Measurements from ENCODE around the gene KCNH8.

KCNH8 gene

GRCh38 chr3:19254189-19254588 lies 105.9 kb downstream of the KCNH8 start:
- DNase-seq = peak in 1 of 4 experiments; percentile 20

GRCh38 chr3:19254784-19255338 lies 106.6 kb downstream of the KCNH8 start:
- DNase-seq = no peak

GRCh38 chr3:19256313-19256712 lies 108.0 kb downstream of the KCNH8 start:
- DNase-seq = no peak

- no peak for DNase-seq
Observed at GRCh38 chr3:19263606-19264005, 115.3 kb downstream of the KCNH8 start.

DNA sequence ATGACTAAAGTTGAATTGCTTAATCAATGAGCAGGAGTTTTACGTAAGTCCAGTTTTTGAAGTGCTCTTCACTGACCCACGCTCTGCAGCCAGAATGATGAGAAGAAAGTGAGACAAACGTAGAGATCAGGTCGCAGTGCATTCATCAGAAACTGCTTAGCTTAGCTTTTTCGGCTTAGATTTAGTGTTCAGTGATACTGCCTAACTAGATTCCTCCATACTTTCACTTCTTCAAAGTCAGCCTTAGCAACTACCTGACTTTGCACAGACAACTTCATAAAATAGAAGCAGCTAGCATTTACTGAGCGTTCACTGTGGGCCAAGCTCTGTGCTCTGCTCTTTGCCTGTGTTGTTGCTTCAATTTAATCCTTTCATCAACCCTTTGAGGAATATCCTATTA lies 116.1 kb downstream of the KCNH8 start:
- peak in 1 of 4 experiments; percentile 9 for DNase-seq

DNA sequence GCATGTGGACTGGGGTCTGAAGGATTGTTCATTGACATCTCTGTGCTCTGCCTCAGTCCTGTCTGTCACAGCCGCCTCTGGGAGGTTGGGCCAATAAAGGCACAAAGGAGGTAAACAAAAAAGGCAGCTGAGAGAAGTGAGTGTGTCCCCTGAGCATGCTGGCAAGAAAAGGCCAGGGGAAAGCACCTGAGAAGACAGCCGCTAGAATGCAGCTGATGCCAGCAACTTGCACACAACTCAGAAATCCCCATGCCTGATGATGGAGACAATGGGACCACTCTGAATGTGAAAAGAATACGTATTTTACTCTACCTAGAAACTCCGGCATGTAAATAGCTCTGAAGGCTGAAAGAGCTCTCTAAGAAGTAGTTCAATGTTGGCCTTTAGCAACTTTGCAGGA lies 118.7 kb downstream of the KCNH8 start:
- no peak for DNase-seq

DNA sequence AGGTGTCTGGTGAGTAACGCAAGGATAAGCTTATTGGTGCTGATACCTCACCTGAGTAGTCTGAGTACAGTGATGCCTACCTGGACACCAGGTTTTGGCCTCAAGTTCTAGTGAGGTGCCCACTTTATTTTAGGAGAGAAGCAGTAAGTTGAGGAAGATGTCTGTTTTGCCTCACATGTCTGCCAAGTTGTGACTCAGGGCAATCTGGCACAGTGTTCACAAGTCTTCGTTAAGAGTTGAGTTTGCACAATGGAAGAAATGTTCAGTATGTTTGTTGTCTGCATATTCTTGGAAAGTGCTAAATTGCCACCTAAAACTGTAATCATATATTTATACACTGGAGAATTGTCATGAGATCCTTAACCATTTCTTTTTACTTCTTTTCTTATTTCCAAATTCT lies 122.2 kb downstream of the KCNH8 start:
- no peak for DNase-seq

DNA sequence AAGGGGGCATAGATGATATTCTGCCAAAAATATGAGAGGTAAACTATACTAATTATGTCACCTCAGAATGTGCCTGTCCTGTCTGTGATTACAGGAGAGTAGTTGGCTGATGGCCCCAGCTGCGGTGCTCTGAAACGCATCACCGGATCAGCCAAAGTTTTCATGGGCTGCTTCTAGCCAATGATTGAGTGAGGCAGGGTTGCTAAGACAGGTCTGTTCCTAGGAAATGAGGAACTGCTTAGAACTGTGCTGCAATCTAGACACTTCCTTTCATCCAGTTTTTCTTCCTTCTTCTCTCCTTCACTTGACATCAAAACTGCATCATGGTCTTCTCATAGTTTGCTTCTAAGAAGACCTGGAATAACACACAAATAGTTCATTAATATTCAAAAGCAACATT lies 124.0 kb downstream of the KCNH8 start:
- DNase-seq = peak in 3 of 4 experiments; percentile 3 to 18 (median 10)

GRCh38 chr3:19273091-19273490 lies 124.8 kb downstream of the KCNH8 start:
- DNase-seq = no peak

DNA sequence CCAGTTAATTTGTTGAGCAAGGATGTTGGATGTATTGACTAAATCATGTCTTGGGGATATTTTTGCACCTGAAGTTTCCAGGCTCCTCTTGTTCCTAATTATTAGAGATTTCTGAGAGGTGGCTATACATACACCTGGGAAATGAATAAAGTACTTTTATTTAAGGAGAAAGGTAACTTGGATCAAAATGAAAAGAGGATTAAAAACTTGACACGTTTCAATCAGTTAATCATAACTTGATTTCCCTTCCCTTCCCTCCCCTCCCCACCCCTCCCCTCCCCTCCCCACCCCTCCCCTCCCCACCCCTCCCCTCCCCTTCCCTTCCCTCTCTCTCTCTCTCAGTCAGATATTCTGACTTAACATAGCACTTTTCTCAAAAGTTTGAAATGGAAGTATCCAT lies 126.3 kb downstream of the KCNH8 start:
- no peak for DNase-seq

- DNase-seq = no peak
Observed at GRCh38 chr3:19284974-19285373, 136.7 kb downstream of the KCNH8 start.

- DNase-seq = no peak
Observed at GRCh38 chr3:19293295-19293694, 145.0 kb downstream of the KCNH8 start.

DNA sequence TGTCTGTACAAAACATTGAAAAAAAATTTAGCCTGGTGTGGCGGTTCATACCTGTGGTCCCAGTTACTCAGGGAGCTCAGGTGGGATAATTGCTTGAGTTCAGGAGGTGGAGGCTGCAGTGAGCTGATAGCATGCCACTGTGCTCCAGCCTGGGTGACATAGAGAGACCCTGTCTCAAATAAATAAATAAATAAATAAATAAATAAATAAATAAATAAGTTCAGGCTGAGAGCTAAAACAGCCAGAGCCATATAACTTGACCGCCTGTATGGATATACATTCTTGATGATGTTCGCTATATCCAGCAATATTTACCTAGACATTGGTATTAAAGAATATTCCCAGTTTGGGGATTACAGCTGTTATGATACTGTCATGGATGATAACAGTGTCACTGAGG lies 146.9 kb downstream of the KCNH8 start:
- DNase-seq = no peak

DNA sequence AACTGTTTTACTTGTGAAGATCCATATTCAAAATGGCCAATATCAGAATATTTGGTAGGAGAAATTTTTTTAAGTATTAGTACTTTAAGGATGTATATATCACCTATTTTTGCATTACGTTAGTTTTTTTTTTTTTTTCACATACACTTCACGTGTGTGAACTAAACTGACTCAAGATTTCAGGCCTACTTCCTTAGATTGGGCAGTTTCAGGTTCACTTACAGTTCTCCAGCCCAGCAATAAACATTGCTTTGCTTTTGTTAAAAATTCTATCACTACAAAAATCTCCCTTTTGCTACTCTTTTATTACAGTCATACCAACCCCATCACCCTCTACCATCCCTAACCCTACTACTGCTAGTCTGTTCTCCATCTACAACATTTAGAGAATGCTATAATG lies 183.6 kb downstream of the KCNH8 start:
- DNase-seq = no peak

GRCh38 chr3:19334120-19334519 lies 185.8 kb downstream of the KCNH8 start:
- DNase-seq = no peak

- no peak for DNase-seq
Observed at GRCh38 chr3:19338769-19339168, 190.5 kb downstream of the KCNH8 start.

- DNase-seq = no peak
Observed at GRCh38 chr3:19342389-19342788, 194.1 kb downstream of the KCNH8 start.

- no peak for DNase-seq
Observed at GRCh38 chr3:19346759-19347158, 198.4 kb downstream of the KCNH8 start.

- DNase-seq = peak in 1 of 4 experiments; percentile 7
Observed at GRCh38 chr3:19347671-19348070, 199.4 kb downstream of the KCNH8 start.

GRCh38 chr3:19348500-19348899 lies 200.2 kb downstream of the KCNH8 start:
- no peak for DNase-seq

GRCh38 chr3:19348941-19349564 lies 200.7 kb downstream of the KCNH8 start:
- DNase-seq = peak; percentile 27 to 68 (median 48)

- DNase-seq = no peak
Observed at GRCh38 chr3:19357947-19358346, 209.6 kb downstream of the KCNH8 start.

DNA sequence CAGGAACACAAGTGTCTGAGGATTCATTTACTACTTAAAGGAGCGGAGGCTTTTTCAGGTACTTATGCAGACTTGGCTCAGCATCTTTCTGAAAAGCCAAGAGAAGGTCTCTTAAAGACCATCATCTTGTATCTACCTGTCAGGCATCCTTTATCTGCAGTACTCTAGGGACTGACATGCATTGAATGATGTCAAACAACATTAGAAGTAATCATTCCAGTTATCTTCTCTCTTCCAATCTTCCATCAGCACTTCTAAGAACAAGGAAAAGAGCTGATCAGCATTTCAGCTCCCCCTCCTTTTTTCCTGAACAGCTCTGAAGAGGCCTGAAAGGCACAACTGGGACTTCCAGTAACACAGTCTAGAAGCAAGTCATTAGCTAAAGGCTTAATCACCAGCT lies 214.8 kb downstream of the KCNH8 start:
- DNase-seq = no peak

DNA sequence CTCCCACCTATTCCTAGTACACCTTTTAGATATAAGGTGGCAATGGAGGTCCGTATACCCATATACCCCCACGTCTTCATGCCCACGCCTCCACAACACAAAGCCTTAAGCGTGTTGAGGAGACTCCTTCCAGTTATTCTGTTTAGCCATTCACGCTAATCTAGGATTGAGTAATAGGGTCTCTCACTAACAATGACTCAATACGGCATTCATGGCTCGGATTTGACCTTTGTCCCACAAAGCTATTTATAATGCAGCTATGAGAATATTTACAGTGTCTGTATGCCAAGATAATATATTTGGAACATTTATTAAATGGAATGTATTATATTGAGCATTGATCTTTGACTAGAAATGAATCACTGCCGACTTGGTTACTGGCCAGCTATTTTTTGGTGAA lies 215.8 kb downstream of the KCNH8 start:
- DNase-seq = no peak

- DNase-seq = no peak
Observed at GRCh38 chr3:19365471-19365870, 217.2 kb downstream of the KCNH8 start.
